Naive thymus-derived CD4-positive, alpha-beta T cell (primary cell): Measurements from ENCODE around the gene DGKZ. TPM values are rescaled to one million over a fixed set of nuclear protein-coding genes. Genes with fewer than 3 reads are reported as not detected.

Experiments
- ATAC-seq: fragments of 150-1000 bp; cut with Tn5 transposase; 2 replicates; pipeline ENCODE4 v1.10.0; 2021; ENCODE audit warnings: mild to moderate bottlenecking, moderate library complexity
- CTCF ChIA-PET: fragments of 350-600 bp; sonication (Branson Sonifier 250); formaldehyde crosslinking; loops from one replicate; lab custom pipeline; 2021; ENCODE audit warnings: antibody characterized with exemption; lab: Charles Lee
- POLR2A ChIA-PET: fragments of 350-600 bp; sonication (Branson Sonifier 250); formaldehyde crosslinking; loops from one replicate; lab custom pipeline; 2021; ENCODE audit warnings: antibody characterized with exemption, inconsistent platforms; lab: Charles Lee
- DNase-seq, 9 donors: peaks; one replicate each; pipeline versions ENCODE4 v3.0.0 to v3.0.0-alpha.2; 2020 to 2022; ENCODE audit warnings: mixed read lengths in 1 of 9
- H3K27ac ChIP-seq: one replicate; pipeline ENCODE4 v1.7.0; 2013; ENCODE audit warnings: mild to moderate bottlenecking, low read depth, low read length, moderate library complexity
- H3K27me3 ChIP-seq, 2 donors: one replicate each; pipeline ENCODE4 v1.7.0; 2013; ENCODE audit warnings: low read length in 2 of 2, mild to moderate bottlenecking in 2 of 2, moderate library complexity in 2 of 2; ENCODE audit not compliant: control insufficient read depth in 2 of 2, insufficient read depth in 2 of 2
- H3K36me3 ChIP-seq, 3 experiments: 1 replicate in 2 of 3; 2 replicates in 1 of 3; pipeline ENCODE4 v1.7.0; 2013; ENCODE audit warnings: low read length in 3 of 3, mild to moderate bottlenecking in 3 of 3, moderate library complexity in 1 of 3; ENCODE audit not compliant: insufficient read depth in 3 of 3, control insufficient read depth in 2 of 3
- H3K4me1 ChIP-seq, 2 donors: one replicate each; pipeline ENCODE4 v1.7.0; 2013; ENCODE audit warnings: low read length in 2 of 2, mild to moderate bottlenecking in 2 of 2, moderate library complexity in 1 of 2; ENCODE audit not compliant: control insufficient read depth in 2 of 2, insufficient read depth in 2 of 2
- H3K4me3 ChIP-seq: 2 replicates; pipeline ENCODE4 v1.7.0; 2013; ENCODE audit warnings: mild to moderate bottlenecking, low read length
- H3K9me3 ChIP-seq, 3 experiments: 1 replicate in 2 of 3; 2 replicates in 1 of 3; pipeline ENCODE4 v1.7.0; 2013; ENCODE audit warnings: low read length in 3 of 3; ENCODE audit not compliant: control insufficient read depth in 2 of 3
- H3K27ac Mint-ChIP-seq, 9 donors: one replicate each; pipeline ENCODE4 v1.8.0; 2020 to 2022; ENCODE audit warnings: mixed read lengths in 9 of 9, mild to moderate bottlenecking in 8 of 9, moderate library complexity in 5 of 9, inconsistent platforms in 2 of 9
- H3K27me3 Mint-ChIP-seq, 5 donors: one replicate each; pipeline ENCODE4 v1.8.0; 2021 to 2022; ENCODE audit warnings: mixed read lengths in 5 of 5, mild to moderate bottlenecking in 1 of 5
- H3K36me3 Mint-ChIP-seq, 5 donors: one replicate each; pipeline ENCODE4 v1.8.0; 2020 to 2022; ENCODE audit warnings: mixed read lengths in 5 of 5, mild to moderate bottlenecking in 3 of 5, inconsistent platforms in 1 of 5
- H3K4me1 Mint-ChIP-seq, 7 donors: one replicate each; pipeline ENCODE4 v1.8.0; 2020 to 2022; ENCODE audit warnings: mixed read lengths in 7 of 7, mild to moderate bottlenecking in 3 of 7, inconsistent platforms in 1 of 7
- H3K4me3 Mint-ChIP-seq, 10 donors: one replicate each; pipeline ENCODE4 v1.8.0; 2020 to 2022; ENCODE audit warnings: mild to moderate bottlenecking in 10 of 10, mixed read lengths in 10 of 10, moderate library complexity in 6 of 10, inconsistent platforms in 2 of 10
- H3K9me3 Mint-ChIP-seq, 11 donors: one replicate each; pipeline ENCODE4 v1.8.0; 2020 to 2022; ENCODE audit warnings: mixed read lengths in 11 of 11, mild to moderate bottlenecking in 4 of 11, inconsistent platforms in 1 of 11, moderate library complexity in 1 of 11
- intact Hi-C, 2 donors: fragments of 100-400 bp; cut with micrococcal nuclease; formaldehyde crosslinking; loops; one replicate each; pipeline ENCODE4 v1.15.1; 2023
- polyA plus RNA-seq, 2 donors: library from polyadenylated mRNA; unstranded; fragments of 300-500 nt; fragmentation: Illumina TruSeq; gene quantifications; one replicate each; pipeline ENCODE4 v1.2.3, GENCODE V29; 2021
- total RNA-seq, 6 experiments: library from RNA in 5 of 6; stranded (reverse) in 5 of 6; gene quantifications; 1 replicate in 5 of 6; 2 replicates in 1 of 6; pipeline ENCODE4 v1.2.3 and lab custom pipeline; 2021 to 2026

DGKZ gene
- total and polyA plus RNA-seq, 7 experiments from 2014 or later, result 41.5 to 291 (median 261) TPM

DNA sequence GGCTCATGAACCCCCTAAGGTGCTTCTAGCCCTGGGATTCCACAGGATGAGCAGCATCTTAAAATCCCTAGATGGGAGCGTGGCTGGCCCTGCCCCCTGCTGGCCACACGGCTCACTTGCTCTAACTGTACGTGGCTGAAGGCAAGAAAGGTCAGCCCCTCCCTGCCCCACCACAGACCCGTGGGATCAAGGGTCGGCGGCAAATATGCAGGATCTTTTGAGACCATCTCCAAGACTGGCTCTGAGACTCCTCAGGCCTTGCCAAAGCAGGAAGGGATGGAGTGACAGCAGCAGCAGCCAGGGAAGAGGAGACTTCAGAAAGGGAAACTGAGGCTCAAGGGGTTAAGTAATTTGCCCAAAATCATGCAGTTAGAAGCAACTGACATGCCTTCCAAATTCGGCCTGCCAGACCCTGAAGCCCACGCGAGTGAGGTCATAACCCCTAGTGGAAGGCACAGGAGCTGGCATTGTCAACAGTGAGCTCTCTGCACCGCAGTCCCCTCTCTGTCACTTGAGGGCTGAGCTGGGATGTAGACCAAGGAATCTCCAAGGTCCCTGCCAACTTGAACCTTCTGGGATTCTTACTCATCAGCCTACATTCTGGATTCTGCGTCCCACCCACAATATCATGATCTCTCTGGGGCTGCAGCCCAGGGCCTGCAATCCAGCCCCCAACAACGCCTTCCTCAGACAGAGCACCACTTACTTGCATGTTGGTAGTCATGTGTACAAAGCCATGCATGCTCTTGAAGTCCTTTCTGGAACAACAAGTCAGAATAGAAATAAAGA is 38.4 kb upstream of the DGKZ start:
- Mint-ChIP-seq H3K27me3 (peaks cover 0 to 3% (median 0%) of the 10 kb centered on the region in 5 donors), H3K27ac (peak overlapping the region in 3 of 9 donors; percentile 38 to 56 (median 44)), H3K4me3 (peak overlapping the region in 2 of 10 donors; percentile 53 to 56), H3K9me3 (no peaks in the 10 kb centered on the region), H3K36me3 (no peaks in the 10 kb centered on the region), H3K4me1 (peaks cover 10 to 23% (median 19%) of the 10 kb centered on the region in 7 donors)
- peak; percentile 29 to 66 (median 53) for DNase-seq
- Histone ChIP-seq H3K27ac (no peak overlapping the region), H3K27me3 (no peaks in the 10 kb centered on the region), H3K9me3 (no peaks in the 10 kb centered on the region), H3K36me3 (no peaks in the 10 kb centered on the region), H3K4me3 (no peak overlapping the region), H3K4me1 (peaks cover 0 to 5% of the 10 kb centered on the region in 2 donors)
- POLR2A ChIA-PET, result interaction anchor here (0.8 to 1.3 kb wide), 4 partner anchors 10 to 188 kb away, joined by 3 read pairs; no protein-coding TSS in a partner anchor
- ATAC-seq, result peak; percentile 78
- CTCF ChIA-PET, result interaction anchor here (0.7 to 6.5 kb wide), 17 partner anchors 9 to 69 kb away, joined by 3 to 49 read pairs (median 4); no protein-coding TSS in a partner anchor
- intact Hi-C loops, result loop anchor here (1.0 to 10.0 kb wide), 9 partner anchors 14 to 344 kb away; partner anchors contain the start of gene PHF21A (in 1 of the 2)

DNA sequence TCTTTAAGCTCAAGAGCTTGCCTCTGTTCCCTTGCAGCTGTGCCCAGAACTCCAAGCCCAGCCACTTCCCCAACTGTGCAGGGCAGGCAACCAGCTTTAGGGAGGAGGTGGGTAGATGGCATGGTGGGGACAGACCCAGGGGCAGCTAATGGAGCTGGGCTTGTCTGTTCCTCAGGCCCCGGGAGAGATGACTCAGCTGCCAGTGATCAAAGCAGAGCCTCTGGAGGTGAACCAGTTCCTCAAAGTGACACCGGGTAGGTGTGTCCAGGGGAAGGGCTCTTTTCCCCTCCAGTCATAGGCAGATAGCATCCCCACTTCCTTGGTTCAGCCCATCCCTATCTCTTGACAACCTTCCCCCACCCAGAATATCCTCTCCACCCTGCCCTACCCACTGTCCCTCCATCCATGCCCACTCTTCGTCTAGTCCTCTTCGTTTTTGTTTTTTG is 37.4 kb upstream of the DGKZ start:
- Histone ChIP-seq H3K36me3 (no peaks in the 10 kb centered on the region), H3K9me3 (no peaks in the 10 kb centered on the region), H3K27me3 (no peaks in the 10 kb centered on the region), H3K27ac (no peak overlapping the region), H3K4me1 (peaks cover 0 to 5% of the 10 kb centered on the region in 2 donors), H3K4me3 (no peak overlapping the region)
- ATAC-seq (peak; percentile 53), DNase-seq (no peak)
- Mint-ChIP-seq H3K4me3 (no peak overlapping the region), H3K27ac (peak overlapping the region in 2 of 9 donors; percentile 38 to 65), H3K9me3 (no peaks in the 10 kb centered on the region), H3K36me3 (no peaks in the 10 kb centered on the region), H3K27me3 (peaks cover 0 to 3% (median 0%) of the 10 kb centered on the region in 5 donors), H3K4me1 (peaks cover 10 to 23% (median 19%) of the 10 kb centered on the region in 7 donors)
- ChIA-PET POLR2A (interaction anchor here (1.3 kb wide), 1 partner anchor 9 kb away, joined by 3 read pairs; no protein-coding TSS in a partner anchor), CTCF (interaction anchor here (0.7 to 6.5 kb wide), 13 partner anchors 9 to 344 kb away, joined by 3 to 49 read pairs (median 5); no protein-coding TSS in a partner anchor)
- intact Hi-C loops, result loop anchor here (2.0 to 10.0 kb wide), 4 partner anchors 183 to 345 kb away; partner anchors contain the start of gene PHF21A (in 1 of the 2)

DNA sequence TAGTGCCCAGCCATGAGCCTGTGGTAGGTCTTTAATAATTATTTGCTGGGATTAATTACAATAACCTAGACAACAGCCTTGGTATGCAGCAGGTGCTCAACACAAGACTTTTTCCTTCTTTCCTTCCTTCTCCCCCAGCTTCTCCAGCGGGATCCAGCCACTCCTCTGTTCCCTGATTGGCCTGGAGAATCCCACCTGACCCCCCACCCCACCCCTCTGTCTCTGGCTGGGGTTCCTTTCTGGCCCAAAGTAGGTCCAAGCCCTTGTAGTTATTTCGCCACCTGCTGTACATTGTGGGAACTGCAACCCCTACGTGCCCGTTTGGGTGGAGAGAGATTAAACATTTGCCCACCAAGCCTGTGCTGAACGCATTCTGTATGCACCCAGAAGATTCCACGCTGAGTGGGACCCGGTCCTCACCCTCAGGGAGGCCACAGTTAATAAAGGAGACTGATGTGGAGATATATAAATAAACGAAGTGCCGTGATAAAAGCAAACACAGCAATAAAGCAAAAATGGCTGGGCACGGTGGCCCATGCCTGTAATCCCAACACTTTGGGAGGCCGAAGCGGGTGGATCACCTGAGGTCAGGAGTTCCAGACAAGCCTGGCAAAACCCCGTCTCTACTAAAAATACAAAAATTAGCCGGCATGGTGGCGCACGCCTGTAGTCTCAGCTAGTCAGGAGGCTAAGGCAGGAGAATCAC is 32.1 kb upstream of the DGKZ start:
- no peaks in the 10 kb centered on the region for H3K9me3 ChIP-seq
- peak; percentile 42 to 76 (median 60) for DNase-seq
- intact Hi-C loops, result loop anchor here (1.0 kb wide), 3 partner anchors 16 to 76 kb away; partner anchors contain the start of gene DGKZ (in 1 of the 2)
- peaks cover 22 to 35% (median 24%) of the 10 kb centered on the region in 7 donors for H3K4me1 Mint-ChIP-seq
- H3K4me3 ChIP-seq, result no peak overlapping the region
- H3K27ac ChIP-seq, result no peak overlapping the region
- ChIA-PET CTCF (interaction anchor here (0.5 to 5.0 kb wide), 14 partner anchors 8 to 306 kb away, joined by 3 to 36 read pairs (median 4); no protein-coding TSS in a partner anchor), POLR2A (interaction anchor here (0.8 to 1.9 kb wide), 9 partner anchors 13 to 72 kb away, joined by 3 to 10 read pairs (median 3); partner anchors contain the start of gene DGKZ)
- no peaks in the 10 kb centered on the region for H3K9me3 Mint-ChIP-seq
- H3K27ac Mint-ChIP-seq, result peak overlapping the region in 2 of 9 donors; percentile 2 to 63
- peak; percentile 88 for ATAC-seq
- no peaks in the 10 kb centered on the region for H3K36me3 Mint-ChIP-seq
- H3K4me1 ChIP-seq, result peaks cover 6 to 16% of the 10 kb centered on the region in 2 donors
- no peaks in the 10 kb centered on the region for H3K27me3 ChIP-seq
- H3K36me3 ChIP-seq, result no peaks in the 10 kb centered on the region
- no peaks in the 10 kb centered on the region for H3K27me3 Mint-ChIP-seq
- H3K4me3 Mint-ChIP-seq, result peak overlapping the region in 2 of 10 donors; percentile 9 to 40

DNA sequence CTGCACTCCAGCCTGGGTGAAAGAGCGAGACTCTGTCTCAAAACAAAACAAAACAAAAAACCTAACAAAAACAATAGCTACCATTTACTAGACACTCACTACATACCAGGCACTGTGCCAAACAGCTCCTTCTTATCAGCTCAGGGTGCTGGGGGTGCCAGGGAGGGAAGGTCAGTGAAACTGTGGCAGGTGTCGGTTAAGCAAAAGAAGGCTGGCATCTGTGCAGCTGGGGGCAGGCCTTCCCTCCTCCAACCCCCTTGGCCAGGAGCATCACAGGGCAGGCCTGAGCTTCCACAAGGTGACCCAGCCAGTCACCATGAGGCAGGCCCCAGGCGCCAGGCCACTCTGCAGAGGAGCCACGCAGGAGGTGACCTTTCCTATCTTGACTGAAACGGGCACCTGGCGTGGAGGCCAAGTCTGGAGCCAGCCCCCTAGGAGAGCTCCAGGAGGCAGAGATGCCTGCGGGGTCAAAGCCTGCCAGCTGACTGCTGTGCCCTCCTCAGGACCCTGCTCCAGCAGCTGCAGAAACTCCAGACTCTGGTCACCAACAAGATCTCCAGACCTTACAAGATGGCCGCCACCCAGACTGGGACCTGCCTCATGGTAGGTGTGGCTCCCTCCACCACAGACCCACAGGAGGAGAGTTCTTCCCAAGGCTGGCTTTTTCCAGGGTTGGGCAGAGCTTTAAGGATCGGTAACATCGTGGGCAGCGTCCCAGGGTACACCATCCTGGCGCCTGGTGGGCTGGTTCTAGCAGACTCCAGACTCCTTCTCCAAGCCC is 31.3 kb upstream of the DGKZ start:
- intact Hi-C loops, result loop anchor here (1.0 kb wide), 3 partner anchors 15 to 77 kb away; partner anchors contain the start of gene DGKZ (in 1 of the 2)
- H3K27me3 Mint-ChIP-seq, result no peaks in the 10 kb centered on the region
- Histone ChIP-seq H3K27ac (no peak overlapping the region), H3K9me3 (no peaks in the 10 kb centered on the region), H3K36me3 (no peaks in the 10 kb centered on the region), H3K27me3 (no peaks in the 10 kb centered on the region), H3K4me3 (no peak overlapping the region), H3K4me1 (peaks cover 6 to 16% of the 10 kb centered on the region in 2 donors)
- no peak overlapping the region for H3K4me3 Mint-ChIP-seq
- DNase-seq, result no peak
- H3K9me3 Mint-ChIP-seq, result no peaks in the 10 kb centered on the region
- ATAC-seq, result no peak
- peak overlapping the region in 1 of 9 donors; percentile 43 for H3K27ac Mint-ChIP-seq
- POLR2A ChIA-PET, result interaction anchor here (0.8 to 1.6 kb wide), 8 partner anchors 12 to 73 kb away, joined by 3 to 4 read pairs (median 3); partner anchors contain the start of gene DGKZ
- CTCF ChIA-PET, result interaction anchor here (0.5 to 5.0 kb wide), 14 partner anchors 8 to 307 kb away, joined by 3 to 36 read pairs (median 4); no protein-coding TSS in a partner anchor
- H3K4me1 Mint-ChIP-seq, result peaks cover 22 to 37% (median 28%) of the 10 kb centered on the region in 7 donors
- H3K36me3 Mint-ChIP-seq, result no peaks in the 10 kb centered on the region

DNA sequence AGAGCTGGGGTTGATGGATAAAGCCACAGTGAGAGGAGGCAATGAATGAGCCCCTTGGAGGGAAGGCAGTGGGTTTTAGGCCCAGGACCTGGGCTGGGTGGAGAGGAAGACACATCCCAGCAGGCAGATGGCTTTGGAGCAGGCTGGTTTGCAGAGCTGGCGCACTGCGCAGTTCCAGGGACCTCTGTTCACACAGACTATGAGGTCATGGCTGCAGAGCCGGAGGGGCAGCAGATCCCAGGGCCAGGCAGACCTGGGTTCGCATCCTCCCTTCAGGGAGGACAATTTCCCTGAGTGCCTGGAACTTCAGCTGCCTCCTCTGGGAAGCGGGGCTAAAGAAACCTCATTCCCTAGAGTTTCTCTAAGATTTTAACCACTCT is 28.2 kb upstream of the DGKZ start:
- H3K27me3 Mint-ChIP-seq, result no peaks in the 10 kb centered on the region
- POLR2A ChIA-PET, result interaction anchor here (0.6 to 3.4 kb wide), 9 partner anchors 10 to 32 kb away, joined by 3 to 40 read pairs (median 4); partner anchors contain the start of gene DGKZ
- Histone ChIP-seq H3K27me3 (no peaks in the 10 kb centered on the region), H3K4me1 (peaks cover 6 to 16% of the 10 kb centered on the region in 2 donors), H3K27ac (peak overlapping the region; percentile 49), H3K4me3 (no peak overlapping the region), H3K36me3 (no peaks in the 10 kb centered on the region), H3K9me3 (no peaks in the 10 kb centered on the region)
- intact Hi-C loops, result no loop called here
- H3K9me3 Mint-ChIP-seq, result no peaks in the 10 kb centered on the region
- DNase-seq (no peak), ATAC-seq (no peak)
- H3K27ac Mint-ChIP-seq, result peak overlapping the region; percentile 53 to 90 (median 84)
- H3K36me3 Mint-ChIP-seq, result no peaks in the 10 kb centered on the region
- peak overlapping the region; percentile 53 to 78 (median 66) for H3K4me3 Mint-ChIP-seq
- CTCF ChIA-PET, result interaction anchor here (0.8 to 5.0 kb wide), 8 partner anchors 9 to 80 kb away, joined by 3 to 36 read pairs (median 5); no protein-coding TSS in a partner anchor
- peaks cover 22 to 59% (median 33%) of the 10 kb centered on the region in 7 donors for H3K4me1 Mint-ChIP-seq
